HFFc6 (cell line): ENCODE data around the gene LRRK1. TPM values are rescaled to one million over a fixed set of nuclear protein-coding genes. Genes with fewer than 3 reads are reported as not detected.
A peak's percentile ranks its signal among the peaks of the same experiment; 100 is the strongest.

Source experiments
- DNase-seq: peaks from one replicate; pipeline ENCODE4 v3.0.0-alpha.2; 2018
- H3K27ac Mint-ChIP-seq: 2 replicates; pipeline ENCODE4 v1.8.0; 2020; ENCODE audit warnings: mild to moderate bottlenecking, mixed read lengths
- H3K27me3 Mint-ChIP-seq: 2 replicates; pipeline ENCODE4 v1.8.0; 2021; ENCODE audit warnings: mild to moderate bottlenecking, moderate library complexity, mixed read lengths; ENCODE audit not compliant: insufficient read depth
- H3K36me3 Mint-ChIP-seq: 2 replicates; pipeline ENCODE4 v1.8.0; 2021; ENCODE audit warnings: low read depth, mixed read lengths
- H3K4me1 Mint-ChIP-seq: 2 replicates; pipeline ENCODE4 v1.8.0; 2020; ENCODE audit warnings: low read depth, mixed read lengths
- H3K4me3 Mint-ChIP-seq: 2 replicates; pipeline ENCODE4 v1.8.0; 2020; ENCODE audit warnings: mild to moderate bottlenecking, moderate library complexity, mixed read lengths
- H3K9me3 Mint-ChIP-seq: 2 replicates; pipeline ENCODE4 v1.8.0; 2020; ENCODE audit warnings: mild to moderate bottlenecking, mixed read lengths
- total RNA-seq, 6 experiments: library from RNA; stranded (reverse); fragmentation: NEBNext Ultra II Directional; extraction: Animal tissue kit (Norgen Biotek cat#: 25700); gene quantifications; 2 replicates in 1 of 6; 3 replicates in 5 of 6; pipeline ENCODE4 v1.2.3, GENCODE V29; 2021
- TF ChIP-seq, protein P1 (sequence below): fragments of 200-600 bp; sonication (generic); IDR thresholded peaks from 2 replicates; pipeline ENCODE4 v1.5.0; 2021; ENCODE audit warnings: antibody characterized with exemption, mild to moderate bottlenecking

Gene LRRK1
- total RNA-seq, 6 experiments from 2014 or later, result 11.4 to 14.8 (median 13.5) TPM

DNA sequence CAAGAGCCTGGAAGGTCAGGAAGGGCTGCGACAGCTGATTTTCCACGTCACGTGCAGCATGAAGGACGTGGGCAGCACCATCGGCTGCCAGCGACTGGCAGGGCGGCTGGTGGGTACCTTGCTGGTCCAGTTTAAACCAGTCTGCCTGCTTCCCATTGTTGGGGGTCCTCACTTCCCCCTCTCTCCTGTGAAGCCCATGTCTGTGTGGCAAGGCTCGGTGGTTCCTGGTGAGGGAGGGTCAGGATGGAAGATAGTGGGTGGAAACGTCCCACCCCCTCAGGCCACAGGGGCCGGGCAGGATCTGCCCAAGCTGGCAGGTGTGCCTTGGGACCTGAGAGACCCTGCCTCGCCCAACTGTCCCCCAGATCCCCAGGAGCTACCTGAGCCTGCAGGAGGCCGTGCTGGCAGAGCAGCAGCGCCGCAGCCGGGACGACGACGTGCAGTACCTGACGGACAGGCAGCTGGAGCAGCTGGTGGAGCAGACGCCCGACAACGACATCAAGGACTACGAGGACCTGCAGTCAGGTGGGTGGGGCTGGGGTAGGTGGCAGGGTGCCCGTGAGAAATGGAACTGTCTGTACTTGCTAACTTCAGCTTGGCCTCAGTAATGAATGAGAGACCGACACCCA lies 108.2 kb downstream of the LRRK1 start:
- TF ChIP-seq, protein P1, sequence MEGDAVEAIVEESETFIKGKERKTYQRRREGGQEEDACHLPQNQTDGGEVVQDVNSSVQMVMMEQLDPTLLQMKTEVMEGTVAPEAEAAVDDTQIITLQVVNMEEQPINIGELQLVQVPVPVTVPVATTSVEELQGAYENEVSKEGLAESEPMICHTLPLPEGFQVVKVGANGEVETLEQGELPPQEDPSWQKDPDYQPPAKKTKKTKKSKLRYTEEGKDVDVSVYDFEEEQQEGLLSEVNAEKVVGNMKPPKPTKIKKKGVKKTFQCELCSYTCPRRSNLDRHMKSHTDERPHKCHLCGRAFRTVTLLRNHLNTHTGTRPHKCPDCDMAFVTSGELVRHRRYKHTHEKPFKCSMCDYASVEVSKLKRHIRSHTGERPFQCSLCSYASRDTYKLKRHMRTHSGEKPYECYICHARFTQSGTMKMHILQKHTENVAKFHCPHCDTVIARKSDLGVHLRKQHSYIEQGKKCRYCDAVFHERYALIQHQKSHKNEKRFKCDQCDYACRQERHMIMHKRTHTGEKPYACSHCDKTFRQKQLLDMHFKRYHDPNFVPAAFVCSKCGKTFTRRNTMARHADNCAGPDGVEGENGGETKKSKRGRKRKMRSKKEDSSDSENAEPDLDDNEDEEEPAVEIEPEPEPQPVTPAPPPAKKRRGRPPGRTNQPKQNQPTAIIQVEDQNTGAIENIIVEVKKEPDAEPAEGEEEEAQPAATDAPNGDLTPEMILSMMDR, result no peak
- Mint-ChIP-seq H3K4me1 (peaks cover 5% of the 10 kb centered on the region; the same call in 1 of the 2 replicates), H3K27me3 (peaks cover 2% of the 10 kb centered on the region; the same call in 1 of the 2 replicates), H3K4me3 (no peak overlapping the region), H3K27ac (no peak overlapping the region), H3K9me3 (no peaks in the 10 kb centered on the region), H3K36me3 (peaks cover 27% of the 10 kb centered on the region)
- DNase-seq, result no peak

DNA sequence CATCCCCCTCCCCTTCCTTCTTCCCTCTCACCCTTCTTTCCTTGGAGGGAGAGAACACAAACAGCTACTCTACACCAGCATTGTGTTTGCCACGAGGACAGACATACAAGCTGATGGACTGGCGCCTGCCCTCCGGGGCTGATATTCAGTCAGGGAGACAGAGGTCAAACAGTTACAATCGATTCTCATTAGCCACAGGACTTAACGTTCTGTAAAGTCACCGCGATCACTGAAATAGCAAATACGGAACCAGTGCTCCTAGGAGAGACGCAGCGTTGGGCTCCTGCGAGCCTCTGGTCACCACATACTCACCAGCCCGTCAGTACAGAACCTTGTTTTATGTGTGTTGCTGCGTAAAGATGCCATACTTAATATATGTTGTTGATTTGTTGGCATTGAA lies 108.8 kb downstream of the LRRK1 start:
- Mint-ChIP-seq H3K36me3 (peaks cover 27% of the 10 kb centered on the region), H3K27ac (no peak overlapping the region), H3K27me3 (peaks cover 2% of the 10 kb centered on the region; the same call in 1 of the 2 replicates), H3K9me3 (no peaks in the 10 kb centered on the region), H3K4me1 (peaks cover 5% of the 10 kb centered on the region; the same call in 1 of the 2 replicates), H3K4me3 (no peak overlapping the region)
- DNase-seq, result no peak
- TF ChIP-seq, protein P1, result no peak

DNA sequence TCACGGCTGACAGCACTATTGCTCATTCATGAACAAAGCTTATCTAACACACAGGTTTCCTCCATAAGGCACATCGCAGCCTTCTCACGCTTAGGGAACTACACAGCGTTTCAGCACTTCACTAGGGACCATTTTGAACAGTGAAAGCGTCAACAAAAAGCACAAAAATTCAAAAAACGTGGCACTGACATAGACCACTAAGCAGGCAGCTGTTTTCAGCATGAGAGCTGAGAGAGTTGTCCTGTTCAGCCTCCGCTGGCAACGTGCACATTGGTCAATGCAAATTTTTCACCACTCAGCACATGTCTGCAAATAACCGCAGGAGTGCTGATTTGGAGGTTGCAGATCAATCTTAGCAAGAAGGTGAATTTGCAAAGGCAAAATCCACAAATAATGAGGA lies 109.2 kb downstream of the LRRK1 start:
- Mint-ChIP-seq H3K27ac (no peak overlapping the region), H3K36me3 (peaks cover 27% of the 10 kb centered on the region), H3K27me3 (peaks cover 2% of the 10 kb centered on the region; the same call in 1 of the 2 replicates), H3K4me3 (no peak overlapping the region), H3K4me1 (peaks cover 5% of the 10 kb centered on the region; the same call in 1 of the 2 replicates), H3K9me3 (no peaks in the 10 kb centered on the region)
- TF ChIP-seq, protein P1, result no peak
- no peak for DNase-seq

DNA sequence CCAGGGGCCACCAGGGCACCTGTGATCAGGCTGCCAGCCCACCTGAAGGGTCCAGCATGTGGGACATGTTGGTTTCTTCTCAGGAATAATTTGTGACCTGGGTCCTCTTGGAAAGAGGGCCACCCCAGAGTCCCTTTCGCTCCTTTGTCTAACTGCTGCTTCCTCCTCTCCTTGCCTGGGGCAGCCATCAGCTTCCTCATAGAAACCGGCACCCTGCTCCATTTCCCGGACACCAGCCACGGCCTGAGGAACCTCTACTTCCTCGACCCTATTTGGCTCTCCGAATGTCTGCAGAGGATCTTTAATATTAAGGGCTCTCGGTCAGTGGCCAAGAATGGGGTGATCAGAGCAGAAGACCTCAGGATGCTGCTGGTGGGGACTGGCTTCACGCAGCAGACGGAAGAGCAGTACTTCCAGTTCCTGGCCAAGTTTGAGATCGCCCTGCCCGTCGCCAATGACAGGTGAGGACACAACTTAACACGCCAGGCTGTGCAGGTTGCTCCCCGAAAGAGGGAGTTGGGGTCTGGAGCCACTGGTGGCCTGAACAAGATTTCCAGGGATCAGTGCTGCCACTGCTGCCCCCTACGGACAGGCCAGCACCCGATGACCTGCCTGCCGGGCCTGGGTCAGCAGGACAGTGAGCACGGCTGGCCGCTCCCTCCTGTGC lies 109.7 kb downstream of the LRRK1 start:
- DNase-seq, result no peak
- peaks cover 2% of the 10 kb centered on the region; the same call in 1 of the 2 replicates for H3K4me1 Mint-ChIP-seq
- TF ChIP-seq, protein P1, result 0 out of 2 replicates have a peak, but pooled peaks have one; percentile 10
- no peak overlapping the region for H3K4me3 Mint-ChIP-seq
- H3K27me3 Mint-ChIP-seq, result peaks cover 2% of the 10 kb centered on the region; the same call in 1 of the 2 replicates
- no peak overlapping the region for H3K27ac Mint-ChIP-seq
- H3K36me3 Mint-ChIP-seq, result peaks cover 29% of the 10 kb centered on the region
- H3K9me3 Mint-ChIP-seq, result no peaks in the 10 kb centered on the region

DNA sequence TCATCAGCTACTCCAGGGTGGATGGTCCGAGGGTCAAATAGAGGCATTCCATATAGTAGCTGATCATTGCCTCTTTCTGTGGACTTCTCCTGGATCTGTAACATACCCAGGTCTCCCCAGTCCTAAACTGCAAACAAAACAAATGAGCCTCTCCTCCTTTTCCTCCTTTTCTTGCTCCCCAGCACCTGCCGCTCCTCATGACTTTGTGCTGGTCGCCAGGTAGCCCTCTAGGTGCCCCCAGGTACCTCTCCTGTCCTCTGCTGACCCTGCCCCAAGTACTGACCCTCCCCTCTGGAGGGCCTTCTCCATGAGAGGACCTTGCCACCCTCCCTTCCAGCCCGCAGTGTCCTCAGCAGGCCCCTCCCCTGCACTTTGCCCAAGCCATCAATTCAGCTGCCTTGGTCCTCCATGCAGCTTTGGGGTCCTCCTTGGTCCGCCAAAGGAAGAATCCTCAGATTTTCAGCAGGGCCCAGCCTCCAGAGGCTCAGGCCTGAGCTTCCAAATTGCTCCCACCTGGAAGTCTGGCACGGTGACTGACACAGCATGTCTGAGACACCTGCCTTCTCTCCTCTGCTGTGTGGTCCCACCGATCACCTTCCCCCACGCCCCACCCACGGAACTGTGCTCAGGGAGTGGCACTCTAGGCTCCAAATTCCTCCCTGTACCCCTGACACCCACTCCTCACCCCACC lies 111.0 kb downstream of the LRRK1 start:
- H3K4me1 Mint-ChIP-seq, result no peaks in the 10 kb centered on the region
- peaks cover 41% of the 10 kb centered on the region for H3K36me3 Mint-ChIP-seq
- no peak for DNase-seq
- TF ChIP-seq, protein P1, result no peak
- H3K9me3 Mint-ChIP-seq, result peaks cover 7% of the 10 kb centered on the region
- H3K27ac Mint-ChIP-seq, result no peak overlapping the region
- H3K4me3 Mint-ChIP-seq, result no peak overlapping the region
- H3K27me3 Mint-ChIP-seq, result no peaks in the 10 kb centered on the region; the same call in 1 of the 2 replicates
